ENCODE results near the gene MOB3A. TPM values are rescaled to one million over a fixed set of nuclear protein-coding genes. Genes with fewer than 3 reads are reported as not detected.
"Not testable (repeated sequence)": the region's sequence is repeated elsewhere in the genome, so short reads cannot be mapped to it uniquely, and the experiment has no call there.

Gene MOB3A
- total RNA-seq, 1 donor from 2014 or later: 6.0 TPM

- Histone ChIP-seq H3K4me2 (no peak overlapping the region), H3K27me3 (no peaks in the 10 kb centered on the region), H3K4me3 (no peak overlapping the region), H3K79me2 (ENCODE audit: low read depth) (peaks cover under 1% of the 10 kb centered on the region), H3K9ac (no peak overlapping the region), H3K36me3 (no peaks in the 10 kb centered on the region), H3K27ac (no peak overlapping the region), H3K4me1 (peaks cover 6% of the 10 kb centered on the region), H2AFZ (replicated peaks) (no peak overlapping the region), H3F3A (ENCODE audit: low read depth) (no peaks in the 10 kb centered on the region), H3K9me3 (ENCODE audit: low read depth) (no peaks in the 10 kb centered on the region), H4K20me1 (ENCODE audit: low read depth) (peaks cover 3% of the 10 kb centered on the region)
- Mint-ChIP-seq H3K9me3 (no peaks in the 10 kb centered on the region), H3K27ac (peak overlapping the region; percentile 60), H3K4me1 (peaks cover 41% of the 10 kb centered on the region), H3K4me3 (no peak overlapping the region), H3K27me3 (ENCODE audit: insufficient read depth, low read depth) (peaks cover 5% of the 10 kb centered on the region), H3K36me3 (no peaks in the 10 kb centered on the region)
- TF ChIP-seq EZH2phosphoT487 (IDR thresholded peaks at IDR 0.05): no peak
- TF ChIP-seq EZH2 (IDR thresholded peaks at IDR 0.05): no peak
- TF ChIP-seq CTCF (IDR thresholded peaks at IDR 0.05): no peak
- no peak for DNase-seq (ENCODE audit: low spot score)
These were observed 7.0 kb downstream of the MOB3A start for GRCh38 chr19:2089001-2089711.

GRCh38 chr19:2087621-2088100 lies 8.5 kb downstream of the MOB3A start:
- Histone ChIP-seq H3K4me2 (no peak overlapping the region), H3K4me3 (no peak overlapping the region), H3K27ac (no peak overlapping the region), H3K4me1 (peaks cover 6% of the 10 kb centered on the region), H3K27me3 (no peaks in the 10 kb centered on the region), H2AFZ (replicated peaks) (no peak overlapping the region), H3K79me2 (ENCODE audit: low read depth) (no peaks in the 10 kb centered on the region), H3F3A (ENCODE audit: low read depth) (no peaks in the 10 kb centered on the region), H3K36me3 (no peaks in the 10 kb centered on the region), H4K20me1 (ENCODE audit: low read depth) (peaks cover 3% of the 10 kb centered on the region), H3K9ac (no peak overlapping the region), H3K9me3 (ENCODE audit: low read depth) (no peaks in the 10 kb centered on the region)
- H3K9me3 Mint-ChIP-seq: no peaks in the 10 kb centered on the region
- H3K36me3 Mint-ChIP-seq: no peaks in the 10 kb centered on the region
- no peak overlapping the region for H3K27ac Mint-ChIP-seq
- DNase-seq (ENCODE audit: low spot score): no peak
- H3K4me3 Mint-ChIP-seq: no peak overlapping the region
- H3K27me3 Mint-ChIP-seq (ENCODE audit: insufficient read depth, low read depth): peaks cover 3% of the 10 kb centered on the region
- H3K4me1 Mint-ChIP-seq: peaks cover 31% of the 10 kb centered on the region
- TF ChIP-seq CTCF (IDR thresholded peaks at IDR 0.05) (no peak), EZH2 (IDR thresholded peaks at IDR 0.05) (no peak), EZH2phosphoT487 (IDR thresholded peaks at IDR 0.05) (no peak)

GRCh38 chr19:2086695-2087620 lies 9.2 kb downstream of the MOB3A start:
- H3K27ac Mint-ChIP-seq: peak overlapping the region; percentile 37
- H3K36me3 Mint-ChIP-seq; H3K27ac ChIP-seq; H3K9me3 ChIP-seq (ENCODE audit: low read depth); H3K27me3 ChIP-seq; H3K4me1 ChIP-seq; H3K36me3 ChIP-seq; DNase-seq (ENCODE audit: low spot score); H3K4me2 ChIP-seq; H3K4me3 ChIP-seq; H3F3A ChIP-seq (ENCODE audit: low read depth); H3K9me3 Mint-ChIP-seq; H2AFZ ChIP-seq (replicated peaks); H3K27me3 Mint-ChIP-seq (ENCODE audit: insufficient read depth, low read depth); H3K9ac ChIP-seq; H3K79me2 ChIP-seq (ENCODE audit: low read depth); H4K20me1 ChIP-seq (ENCODE audit: low read depth); H3K4me3 Mint-ChIP-seq: not testable (repeated sequence)
- H3K4me1 Mint-ChIP-seq: peaks cover 31% of the 10 kb centered on the region

Data from neural progenitor cell (in vitro differentiated cells).